Heart left ventricle (tissue), 13 donors: ENCODE data around the gene PTPRD.

Experiments used
- POLR2A ChIP-seq, 2 donors: fragments of 450-650 bp; IDR thresholded peaks; one replicate each; pipeline ENCODE4 v1.6.1; 2017; ENCODE audit warnings: antibody characterized with exemption in 2 of 2, mild to moderate bottlenecking in 2 of 2, moderate library complexity in 2 of 2
- TF ChIP-seq, protein P1 (sequence below), 12 donors: fragments of 200-600 bp; sonication (generic) in 4 of 12; IDR thresholded peaks; one replicate each; pipeline versions ENCODE4 v1.5.0 to v1.8.0; 2018 to 2022; ENCODE audit warnings: antibody characterized with exemption in 12 of 12, mild to moderate bottlenecking in 5 of 12
- donor health status: ischemic (EF 13 %, LVEDD 7.1; RV severe dilation, severe dysfunction).
- donor health status: DM: no; HTN: yes; CAD: no.
- donor health status: DM: no; HTN: no; CAD: no.
- donor health status: ischemic (EF 25% LVEDD 6.9; RV normal size, moderate dysfunction).
- donor health status: ischemic (EF 25% LVEDD 5.7; RV mildly dilated, moderate dysfunction).
- donor health status: ischemic (EF 35%, LVEDD 5.7; RV mildly dilated, moderate dysfunction).
- donor health status: nonischemic (EF 11% LVEDD 7.7; RV severe dilation, severe dysfunction).
- donor health status: DM: yes; HTN: yes; CAD: no.
- donor health status: PGD.
- donor health status: ischemic (EF 29% LVEDD 5.4; RV normal size, mild dysfunction).
- donor health status: nonischemic (EF 23%, LVEDD 6.1; RV moderate dilation, normal function).

DNA sequence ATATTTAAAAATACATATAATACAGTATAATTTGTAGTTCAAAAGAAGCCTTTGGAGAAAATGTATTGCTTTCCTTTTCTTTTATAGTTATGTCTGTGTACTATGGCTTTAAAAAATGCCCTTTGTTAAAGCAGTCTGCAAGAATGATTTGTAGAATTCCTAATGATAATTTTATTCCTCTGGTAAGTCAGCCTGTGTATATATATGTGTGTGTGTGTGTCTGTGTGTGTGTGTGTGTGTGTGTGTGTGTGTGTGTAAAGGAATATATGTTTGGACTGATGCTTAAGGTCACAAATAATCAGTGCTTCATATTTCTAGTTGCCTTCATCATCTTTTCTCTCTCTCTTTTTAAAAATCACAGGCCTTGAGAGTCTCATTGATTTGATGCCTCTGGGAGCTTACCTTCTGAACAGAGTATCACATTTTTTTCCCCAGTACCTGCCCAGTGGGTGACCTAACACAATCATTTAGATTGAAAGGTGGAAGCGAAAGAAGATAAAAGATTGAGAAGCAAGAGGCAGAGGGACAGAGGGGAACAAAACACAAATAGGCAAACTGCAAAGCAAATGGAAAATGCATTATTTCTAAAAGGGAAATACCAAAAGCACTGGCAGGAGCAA is 2104.0 kb downstream of the PTPRD start:
- TF ChIP-seq POLR2A (IDR thresholded peaks at IDR 0.05): no peak
- TF ChIP-seq, protein P1, sequence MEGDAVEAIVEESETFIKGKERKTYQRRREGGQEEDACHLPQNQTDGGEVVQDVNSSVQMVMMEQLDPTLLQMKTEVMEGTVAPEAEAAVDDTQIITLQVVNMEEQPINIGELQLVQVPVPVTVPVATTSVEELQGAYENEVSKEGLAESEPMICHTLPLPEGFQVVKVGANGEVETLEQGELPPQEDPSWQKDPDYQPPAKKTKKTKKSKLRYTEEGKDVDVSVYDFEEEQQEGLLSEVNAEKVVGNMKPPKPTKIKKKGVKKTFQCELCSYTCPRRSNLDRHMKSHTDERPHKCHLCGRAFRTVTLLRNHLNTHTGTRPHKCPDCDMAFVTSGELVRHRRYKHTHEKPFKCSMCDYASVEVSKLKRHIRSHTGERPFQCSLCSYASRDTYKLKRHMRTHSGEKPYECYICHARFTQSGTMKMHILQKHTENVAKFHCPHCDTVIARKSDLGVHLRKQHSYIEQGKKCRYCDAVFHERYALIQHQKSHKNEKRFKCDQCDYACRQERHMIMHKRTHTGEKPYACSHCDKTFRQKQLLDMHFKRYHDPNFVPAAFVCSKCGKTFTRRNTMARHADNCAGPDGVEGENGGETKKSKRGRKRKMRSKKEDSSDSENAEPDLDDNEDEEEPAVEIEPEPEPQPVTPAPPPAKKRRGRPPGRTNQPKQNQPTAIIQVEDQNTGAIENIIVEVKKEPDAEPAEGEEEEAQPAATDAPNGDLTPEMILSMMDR (IDR thresholded peaks at IDR 0.05): no peak
